Islet of Langerhans (tissue), 1 donor: Measurements from ENCODE around the gene PYROXD2.

Source experiments
- FAIRE-seq: peaks from one replicate; lab custom pipeline; 2011; peaks lifted over from hg19 to GRCh38; lab: Jason Lieb, UNC

The PYROXD2 gene

DNA sequence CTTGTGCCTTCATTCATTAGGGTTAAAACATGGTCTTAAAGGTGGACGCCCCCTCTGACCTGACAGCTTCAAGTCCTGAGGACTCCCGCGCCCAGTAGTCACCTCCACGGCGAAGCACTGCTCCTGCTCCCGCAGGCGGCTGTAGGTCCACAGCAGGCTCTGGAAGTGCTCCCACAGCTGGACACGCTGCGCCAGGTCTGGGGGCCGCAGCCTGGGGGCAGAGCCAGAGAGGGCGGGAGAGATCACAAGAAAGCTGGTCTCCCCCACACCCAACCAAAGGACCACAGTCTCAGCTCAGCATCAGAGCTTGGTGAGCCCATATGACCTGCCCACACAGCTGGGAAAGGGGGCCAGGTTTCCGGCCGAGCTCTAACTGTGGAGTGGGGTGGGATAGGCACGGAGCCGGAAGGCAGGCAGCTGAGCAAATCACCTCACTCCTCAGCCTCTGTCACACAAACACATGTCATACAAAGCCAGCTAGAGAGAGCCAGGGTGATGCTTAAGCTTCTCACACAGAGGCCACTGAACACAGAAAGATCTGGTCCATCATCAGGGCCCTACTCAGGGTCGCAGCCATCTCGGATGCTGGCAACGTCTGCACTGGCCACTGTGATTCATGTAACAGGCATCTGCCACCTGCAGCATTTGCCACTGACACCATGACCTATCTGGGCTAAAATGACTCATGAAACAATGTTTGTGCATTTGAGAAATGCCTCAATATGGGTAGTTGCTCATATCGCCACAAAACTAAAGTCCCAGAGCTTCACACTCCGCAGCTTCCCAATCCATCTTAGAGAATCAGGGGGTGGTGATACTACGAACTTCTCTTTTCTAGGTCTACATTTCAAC lies 19.1 kb upstream of the PYROXD2 start:
- FAIRE-seq: no peak

DNA sequence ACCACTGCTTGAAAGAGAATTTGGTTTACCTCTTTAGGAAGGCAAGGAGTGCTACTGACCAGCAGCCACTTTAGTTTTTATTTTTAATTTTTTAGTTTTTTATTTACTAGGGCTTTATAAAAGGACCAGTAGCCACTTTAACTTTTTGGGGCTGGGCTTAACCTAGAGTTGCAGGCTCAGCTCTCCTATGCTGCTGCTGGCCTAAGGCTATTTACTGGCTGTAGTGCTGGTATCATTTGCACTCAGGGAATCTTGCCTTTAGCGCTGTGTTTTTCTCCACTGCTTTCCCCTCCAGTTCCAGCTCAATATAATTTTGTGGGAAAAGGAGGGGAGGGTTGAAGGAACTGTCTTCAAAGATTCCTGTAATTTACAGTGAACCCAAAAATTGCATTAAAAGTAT lies 18.4 kb upstream of the PYROXD2 start:
- FAIRE-seq: no peak

DNA sequence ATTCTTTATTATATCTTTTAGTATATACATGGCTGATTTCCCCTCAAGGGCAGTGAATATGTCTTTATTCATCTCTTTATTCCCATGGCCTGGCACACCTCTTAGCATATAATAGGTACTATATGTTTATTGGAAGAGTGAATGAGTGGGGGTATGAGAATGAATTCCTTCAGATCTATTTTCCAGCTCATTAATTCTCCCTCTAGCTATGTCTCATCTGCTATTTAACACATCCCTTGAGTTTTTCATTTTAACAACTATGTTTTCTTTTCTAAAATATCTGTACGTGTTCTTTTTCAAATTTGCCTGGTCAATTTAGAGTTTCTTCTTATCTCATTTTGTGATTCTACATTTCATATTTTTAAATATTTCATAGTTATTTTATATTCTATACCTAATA lies 17.3 kb upstream of the PYROXD2 start:
- peak; percentile 78 for FAIRE-seq

DNA sequence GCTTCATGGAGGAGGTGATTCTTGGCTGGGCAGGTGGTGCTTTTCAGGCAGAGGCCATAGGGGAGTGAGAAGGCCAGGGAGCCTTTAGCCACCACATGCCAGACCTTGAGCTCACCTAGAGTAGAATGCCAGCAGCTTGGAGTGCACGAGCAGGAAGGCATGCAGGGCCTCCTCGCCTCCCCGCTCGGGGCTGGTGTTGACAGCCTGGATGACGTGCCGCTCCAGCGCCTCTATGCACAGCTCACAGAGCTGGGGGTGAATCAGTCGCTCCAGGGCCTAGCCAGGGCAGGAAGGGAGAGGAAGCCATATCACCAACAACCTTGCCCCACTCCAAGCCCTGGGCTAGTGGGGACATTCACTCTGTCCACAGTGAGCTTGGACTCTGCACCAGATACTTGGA lies 16.0 kb upstream of the PYROXD2 start:
- FAIRE-seq: no peak

DNA sequence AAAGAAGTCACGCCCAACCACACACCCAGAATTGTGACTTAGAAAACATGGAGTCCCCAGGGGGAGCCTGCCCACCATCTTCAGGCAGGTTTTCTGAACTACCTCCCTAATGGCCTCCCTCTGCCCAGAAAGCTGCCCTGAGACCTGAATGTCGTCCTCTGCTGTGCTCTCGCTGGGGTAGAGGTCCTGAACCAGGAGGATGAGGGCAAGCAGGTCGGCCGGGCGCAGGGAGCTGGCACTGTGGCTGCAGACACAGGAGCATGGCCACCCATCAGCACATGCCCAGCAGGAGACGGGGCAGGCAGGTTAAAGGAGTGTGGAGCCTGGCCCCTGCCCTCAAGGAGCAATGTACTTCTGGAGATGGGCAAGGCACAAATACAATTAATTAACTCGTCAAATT lies 15.4 kb upstream of the PYROXD2 start:
- no peak for FAIRE-seq

DNA sequence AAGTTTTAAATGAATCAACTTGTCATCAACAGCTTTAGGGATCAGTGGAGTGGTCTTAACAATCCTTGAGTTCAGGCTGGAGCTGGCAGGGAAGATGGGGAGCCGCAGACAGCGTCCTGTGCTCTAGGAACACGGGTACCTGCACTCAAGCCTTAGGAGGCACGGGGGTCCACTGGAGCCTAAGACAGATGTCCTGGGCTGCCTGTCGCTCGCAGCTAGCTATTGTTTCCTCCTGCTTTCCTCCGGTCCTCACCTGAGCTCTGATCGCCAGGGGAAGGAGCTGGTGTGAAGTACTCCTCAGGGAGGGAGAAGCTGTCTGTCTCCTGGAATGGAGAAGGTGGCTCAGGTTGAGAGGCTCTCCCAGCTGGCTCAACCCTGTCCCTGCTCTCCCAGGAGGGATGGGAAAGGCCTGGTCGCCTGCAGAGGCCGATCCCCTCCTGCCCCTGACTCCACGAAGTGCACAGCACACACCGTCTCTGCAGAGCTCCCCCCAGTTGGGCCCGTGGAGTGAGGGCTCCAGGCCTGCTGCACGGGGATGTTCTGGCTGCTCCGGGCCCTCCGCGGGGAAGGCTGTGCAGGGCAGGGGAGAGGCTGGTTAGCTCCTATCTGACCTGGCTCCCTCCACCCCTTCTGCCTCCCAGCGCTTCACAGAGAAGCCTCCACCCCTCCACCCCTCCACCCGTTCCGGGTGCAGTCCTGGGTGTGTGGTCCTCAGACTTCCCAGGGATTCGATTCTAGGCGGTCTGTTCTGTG lies 14.5 kb upstream of the PYROXD2 start:
- no peak for FAIRE-seq

DNA sequence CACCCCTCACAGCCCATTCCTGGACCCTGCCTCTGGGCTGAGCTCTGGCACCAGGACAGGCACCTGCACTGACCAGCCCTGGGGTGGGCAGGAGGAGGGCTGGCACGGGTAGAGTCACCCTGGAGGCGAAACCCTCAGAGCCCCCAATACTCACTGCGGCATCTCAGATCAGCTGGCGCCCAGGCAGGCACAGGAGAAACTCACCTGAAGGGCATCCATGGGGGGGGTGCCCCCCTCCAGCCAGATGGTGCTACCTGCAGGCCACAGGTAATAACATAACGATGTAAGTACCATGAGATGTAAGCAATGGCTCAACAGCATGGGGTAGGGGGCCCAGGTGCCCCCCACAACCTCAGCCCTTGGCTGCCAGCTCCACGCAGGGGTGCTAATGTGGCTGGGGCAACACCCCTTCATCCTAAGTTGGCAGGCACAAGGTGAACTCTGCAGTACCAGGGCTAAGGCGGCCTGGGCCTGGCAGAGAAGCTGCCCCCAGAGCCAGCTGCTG lies 12.1 kb upstream of the PYROXD2 start:
- FAIRE-seq: no peak

DNA sequence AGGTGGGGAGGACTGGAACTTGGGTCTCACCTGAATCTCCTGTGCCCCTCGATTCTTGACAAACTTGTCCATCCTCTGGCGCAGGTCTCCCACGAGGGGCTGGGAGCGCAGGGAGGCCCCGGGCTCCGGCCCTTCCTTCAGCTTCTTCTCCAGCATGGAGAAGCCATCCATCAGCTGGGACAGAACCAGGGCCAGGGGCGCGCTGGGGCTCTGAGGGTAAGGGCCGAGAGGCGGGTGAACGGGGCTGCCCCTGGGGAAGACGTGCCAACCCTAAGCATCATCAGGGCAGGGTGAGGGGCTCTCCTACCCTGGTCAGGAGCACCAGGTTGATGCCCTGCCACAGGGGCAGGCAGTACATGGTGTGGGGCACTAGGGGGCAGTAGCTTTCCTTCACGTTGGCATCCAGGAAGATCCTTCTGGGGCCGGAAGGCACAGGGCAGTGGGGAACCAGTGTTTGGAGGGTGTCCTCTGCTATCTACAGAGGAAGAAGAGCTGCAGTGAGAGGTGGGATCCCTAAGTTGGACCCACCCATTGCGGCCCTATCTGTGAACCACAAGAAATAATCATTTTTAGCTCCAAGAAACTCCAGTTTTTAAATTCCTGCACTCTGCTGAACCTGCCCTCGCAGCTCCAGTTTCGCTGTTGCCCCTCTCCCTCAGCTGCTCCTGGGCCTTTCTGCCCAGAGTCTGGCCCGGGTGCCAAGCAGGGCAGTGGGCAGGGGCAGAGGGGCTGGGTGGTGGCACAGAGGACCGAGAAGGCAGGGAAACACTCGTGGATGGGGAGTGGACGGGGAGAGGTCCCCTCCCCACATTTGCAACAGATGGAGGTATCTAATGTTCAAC lies 10.8 kb upstream of the PYROXD2 start:
- FAIRE-seq: no peak

DNA sequence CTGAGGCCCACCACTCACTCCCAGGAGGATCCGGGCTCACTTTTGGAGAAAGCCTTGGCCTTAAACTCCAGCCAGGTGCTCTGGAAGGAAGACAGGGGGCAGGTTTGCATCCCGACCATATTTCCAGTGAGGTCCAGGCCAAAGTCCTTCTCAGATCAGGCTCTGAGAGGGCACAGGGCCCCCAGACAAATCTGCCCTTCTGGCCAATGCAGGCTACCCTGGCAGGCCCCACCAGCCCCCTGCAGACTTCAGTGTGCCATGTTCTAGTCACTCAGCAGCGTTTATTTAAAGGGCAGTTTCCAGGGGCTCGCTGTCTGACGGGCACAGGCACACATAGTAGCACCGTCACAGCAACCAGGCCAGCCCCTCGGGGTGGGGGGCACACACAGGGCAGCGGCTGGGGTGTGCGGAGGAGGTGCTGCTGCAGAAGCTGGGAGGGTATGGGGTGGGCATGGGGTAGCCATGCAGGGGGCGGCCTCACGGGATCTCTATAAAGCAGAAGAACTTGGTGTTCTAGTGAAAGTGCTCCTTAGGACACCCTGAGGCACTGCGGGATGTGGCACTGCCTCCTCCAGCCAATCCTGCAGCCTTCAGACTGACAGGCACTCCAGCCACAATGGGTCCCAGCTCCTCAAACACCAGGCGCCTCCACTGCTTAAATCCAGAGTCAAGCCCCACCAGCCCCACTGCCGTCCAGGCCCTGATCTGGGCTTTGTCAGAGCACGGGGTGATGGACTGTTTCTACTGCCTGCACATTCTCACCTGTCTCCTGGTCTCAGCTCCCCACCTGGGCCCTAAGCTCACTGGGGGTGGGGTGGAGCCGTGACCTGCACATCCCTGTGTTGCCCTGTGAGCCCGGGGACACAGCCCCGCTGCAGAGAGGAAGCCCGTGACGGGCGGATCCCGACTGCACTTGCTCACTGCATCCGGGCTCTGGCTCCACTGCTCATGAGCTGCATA lies 9.6 kb upstream of the PYROXD2 start:
- FAIRE-seq: no peak

DNA sequence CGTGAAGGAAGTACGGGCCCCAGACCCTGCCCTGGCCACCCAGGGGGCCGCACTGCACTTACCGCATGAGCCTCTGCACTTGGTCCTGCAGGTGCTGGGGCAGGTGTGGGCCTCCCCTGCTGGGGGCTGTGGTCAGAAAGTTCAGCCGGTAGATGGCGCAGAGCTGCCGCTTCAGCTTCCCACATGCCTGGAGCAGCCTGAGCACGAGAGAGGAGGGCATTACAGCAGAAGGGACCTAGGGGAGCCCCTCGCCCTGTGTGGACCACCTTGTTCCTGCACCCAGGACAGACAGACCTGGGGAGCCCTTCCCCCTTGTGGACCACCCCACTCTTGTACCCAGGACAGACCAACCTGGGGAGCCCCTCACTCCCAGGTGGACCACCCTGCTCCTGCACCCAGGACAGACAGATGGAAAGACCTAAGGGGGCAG lies 8.7 kb upstream of the PYROXD2 start:
- FAIRE-seq: no peak

DNA sequence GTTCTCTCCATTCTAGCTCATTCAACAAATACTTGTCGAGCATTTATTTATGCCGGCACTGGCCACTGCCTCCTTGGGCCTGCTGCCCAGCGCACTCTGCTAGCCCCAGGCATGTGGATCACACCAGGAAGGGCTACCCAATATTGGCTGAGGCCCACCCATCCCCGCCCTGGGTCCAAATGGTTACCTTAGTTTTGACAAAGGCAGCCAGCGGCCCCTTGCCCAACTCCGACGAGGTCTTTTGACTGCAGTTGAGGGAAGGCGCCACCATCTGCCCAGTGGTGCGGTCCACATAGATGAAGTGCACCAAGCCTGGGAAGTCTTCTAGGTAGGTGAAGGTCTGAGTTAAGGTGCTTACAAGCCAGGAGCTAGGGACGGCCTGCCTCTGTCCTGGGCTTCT lies 7.2 kb upstream of the PYROXD2 start:
- no peak for FAIRE-seq

DNA sequence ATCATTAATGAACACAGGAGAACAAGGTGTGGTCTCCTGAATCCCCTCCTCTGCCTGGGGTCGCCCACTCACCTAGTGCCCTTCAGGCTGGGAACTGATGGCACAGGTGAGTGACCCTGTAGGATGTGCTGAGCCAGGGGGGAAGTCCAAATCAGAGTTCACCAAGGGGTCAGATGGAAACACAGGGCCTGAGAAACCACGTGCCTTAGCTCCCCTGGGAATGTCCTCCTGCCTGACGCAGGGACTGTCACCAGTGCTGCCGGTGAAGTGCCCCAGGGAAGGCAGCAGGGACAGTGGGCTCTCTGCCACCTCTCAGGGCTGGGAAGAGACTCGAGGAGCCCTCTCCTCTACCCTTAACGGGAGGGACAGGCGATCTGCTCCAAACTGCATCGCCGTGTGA lies 5.8 kb upstream of the PYROXD2 start:
- FAIRE-seq: no peak

DNA sequence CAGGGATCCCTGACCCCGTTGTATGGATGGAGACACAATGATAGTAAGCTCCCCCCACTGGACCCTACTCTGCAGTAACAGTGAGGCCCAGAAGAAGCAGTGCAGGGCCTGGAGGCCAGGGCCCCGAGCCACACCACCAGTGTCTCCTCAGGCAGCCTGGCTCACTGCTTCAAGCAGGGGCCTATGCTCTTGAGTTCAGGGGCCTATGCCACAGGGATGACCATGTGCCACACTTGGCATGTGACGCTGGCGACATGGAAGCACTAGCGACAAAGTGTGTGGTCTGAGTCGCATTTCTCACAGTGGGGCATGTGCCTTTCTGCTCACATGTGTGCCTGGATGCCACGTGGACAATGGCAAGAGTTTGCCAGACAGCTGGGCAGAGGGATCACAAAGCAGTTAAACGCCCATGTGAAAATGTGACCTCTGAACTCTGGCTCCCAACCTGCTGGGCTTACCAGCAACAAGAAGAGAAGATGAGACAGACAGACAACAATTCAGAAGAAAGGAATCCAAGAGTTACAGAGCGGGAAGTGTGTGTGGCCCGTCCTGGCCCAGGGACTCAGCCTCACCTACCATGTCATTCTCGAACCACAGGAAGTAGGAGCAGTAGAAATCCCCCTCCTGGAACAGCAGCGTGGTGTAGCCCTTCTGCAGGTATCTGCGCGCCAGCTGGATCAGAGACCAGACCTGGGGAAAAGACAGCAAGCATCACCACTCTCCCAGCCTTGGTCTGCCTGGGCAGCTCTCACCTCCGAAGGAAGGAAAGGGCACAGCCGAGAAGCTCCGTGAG lies 4.7 kb upstream of the PYROXD2 start:
- FAIRE-seq: no peak

DNA sequence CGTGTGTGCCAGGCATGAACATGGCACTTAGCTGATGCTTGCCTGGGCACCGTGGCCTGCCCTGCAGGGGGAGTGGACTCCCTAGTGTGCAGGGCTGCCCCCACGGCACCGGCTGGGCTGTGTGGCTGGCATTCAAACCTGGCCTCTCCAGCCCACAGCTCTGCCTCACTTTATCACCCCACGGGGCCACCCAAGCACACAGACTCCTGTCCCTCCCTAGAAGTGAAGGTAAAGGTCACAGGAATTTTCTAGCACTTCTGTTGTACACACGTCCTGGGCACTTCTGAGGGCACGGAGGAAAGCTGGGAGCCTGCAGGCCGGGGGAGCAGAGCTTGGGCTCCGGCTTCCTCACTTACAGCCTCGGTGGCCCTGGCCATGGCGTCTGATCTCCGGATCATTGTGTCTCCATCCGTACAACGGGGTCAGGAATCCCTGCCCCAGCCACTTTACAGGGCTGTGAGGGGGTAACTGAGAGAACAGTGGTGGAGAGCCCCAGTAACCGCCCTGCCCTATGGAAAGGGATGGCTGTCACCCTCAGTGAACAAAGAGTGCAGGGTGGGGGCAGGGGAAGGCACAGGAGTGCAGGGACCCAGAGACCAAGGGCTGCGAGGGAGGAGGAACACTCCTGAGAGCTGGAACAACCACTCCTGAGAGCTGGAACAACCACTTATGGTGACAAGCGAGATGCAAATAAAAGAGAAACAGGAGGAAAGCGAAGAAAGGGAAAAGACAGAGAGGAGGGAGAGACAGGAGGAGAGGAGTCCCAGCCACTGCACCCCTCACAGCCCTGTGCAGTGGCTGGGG lies 3.9 kb upstream of the PYROXD2 start:
- no peak for FAIRE-seq

DNA sequence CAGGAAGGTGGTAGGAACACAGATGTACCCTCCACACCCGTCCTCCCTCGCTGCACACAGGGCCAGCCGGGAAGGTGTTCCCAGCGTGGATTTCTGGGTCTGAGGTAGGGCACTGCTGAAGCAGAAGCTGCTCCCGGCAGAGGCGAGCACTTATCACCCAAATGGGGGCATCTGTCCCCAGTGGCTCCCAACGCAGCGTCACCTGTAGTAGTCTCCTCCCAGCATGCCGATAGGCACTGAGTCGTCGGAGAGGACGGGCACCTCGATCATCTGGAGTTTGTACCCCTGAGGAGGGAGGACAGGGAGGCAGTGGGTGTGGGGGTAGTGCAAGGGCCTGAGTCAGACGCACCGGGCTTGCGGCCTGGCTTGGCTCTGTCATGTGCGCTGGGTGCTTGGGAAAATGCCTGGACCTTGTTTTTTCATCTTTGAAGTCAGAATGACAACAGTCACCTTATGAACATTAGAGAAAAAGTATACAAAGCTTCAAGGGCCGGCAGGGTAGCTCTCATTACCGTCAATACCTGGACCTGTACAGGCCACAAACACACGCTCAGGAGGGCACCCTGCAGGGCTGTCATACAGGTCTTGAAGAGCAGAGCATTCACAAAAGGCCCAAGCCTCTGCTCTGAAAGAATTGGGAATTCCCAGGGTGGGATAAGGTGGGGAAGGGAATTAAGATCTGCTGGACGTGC lies 3.1 kb upstream of the PYROXD2 start:
- FAIRE-seq: no peak

DNA sequence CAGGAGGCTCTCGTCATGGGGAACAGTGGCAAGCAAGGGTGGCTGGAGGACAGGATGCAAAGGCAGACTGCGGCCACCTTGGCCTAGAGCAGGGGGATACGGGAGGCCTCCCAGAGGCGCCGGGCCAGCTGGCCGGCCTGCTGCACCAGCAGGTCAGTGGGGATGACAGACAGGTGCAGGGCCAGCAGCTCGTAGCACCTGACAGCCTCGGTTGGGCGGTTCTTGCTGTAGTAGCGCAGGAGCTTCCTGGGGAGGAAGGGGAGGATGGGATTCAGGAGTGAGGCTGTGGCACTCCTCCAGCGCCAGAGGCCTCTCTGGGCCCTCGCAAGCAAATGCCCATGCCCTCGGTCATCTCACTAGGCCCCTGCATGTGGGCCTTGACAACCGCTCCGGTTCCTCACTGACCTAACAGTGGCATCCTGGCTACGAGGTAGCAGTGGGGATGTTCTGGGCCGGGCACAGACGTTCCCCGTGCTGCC lies 2.5 kb upstream of the PYROXD2 start:
- no peak for FAIRE-seq

DNA sequence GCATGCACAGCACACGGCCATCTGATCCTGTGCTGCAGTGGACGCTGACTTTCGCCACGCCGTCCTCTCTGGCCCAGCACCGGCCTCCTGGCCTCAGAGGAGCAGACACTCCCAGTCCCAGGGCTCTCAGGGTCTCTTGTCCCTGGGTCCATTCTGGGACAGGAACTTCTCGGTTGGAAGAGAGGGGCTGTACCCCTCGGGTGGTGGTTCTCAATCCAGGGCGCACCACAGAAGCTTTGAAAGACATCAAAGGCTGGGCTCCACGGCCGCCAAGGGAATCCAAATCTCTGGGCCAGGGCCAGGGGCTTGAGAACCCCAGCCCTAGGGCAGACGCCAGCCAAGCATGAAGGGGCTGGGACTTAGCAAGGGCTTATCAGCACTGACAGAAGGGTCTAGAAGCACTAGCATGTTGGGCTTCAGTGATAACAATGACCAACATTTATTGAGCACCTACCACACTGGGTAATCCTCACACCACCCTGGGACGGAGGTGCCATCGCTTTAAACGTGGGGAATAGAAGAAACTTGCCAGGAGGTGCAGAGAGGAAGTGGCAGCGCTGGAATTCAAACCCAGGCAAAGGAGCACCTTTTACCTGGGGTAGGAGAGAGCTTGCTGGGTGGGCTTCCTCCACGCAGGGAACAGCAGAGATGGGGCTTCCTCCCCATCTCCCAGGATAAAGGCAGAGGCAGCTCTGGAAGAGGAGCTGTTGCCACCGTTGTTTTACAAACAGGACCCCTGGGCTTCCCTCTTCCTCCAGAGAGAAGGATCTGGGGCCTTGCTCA lies 1.8 kb upstream of the PYROXD2 start:
- FAIRE-seq: no peak

DNA sequence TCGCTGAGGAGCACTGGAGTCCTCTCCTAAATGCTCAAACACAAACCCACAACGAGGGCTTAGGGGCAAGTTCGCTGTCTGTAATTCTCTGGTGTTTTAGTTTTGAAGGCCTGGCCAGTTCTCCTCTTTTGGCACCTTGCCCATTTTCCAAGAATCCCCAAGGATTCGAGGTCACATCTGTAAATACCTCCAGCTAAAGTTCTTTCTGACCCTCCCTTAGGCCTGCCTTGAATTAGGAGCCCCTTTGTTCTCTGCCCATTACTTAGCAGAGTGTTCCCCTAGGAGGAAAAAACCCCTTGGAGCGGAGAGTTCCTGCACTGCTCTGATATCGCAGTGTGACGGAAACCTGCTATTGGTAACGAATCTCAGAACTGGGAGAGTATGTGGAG lies 743 bp upstream of the PYROXD2 start:
- FAIRE-seq: no peak
